ENCODE measurements around the gene OTOGL. TPM values are rescaled to one million over a fixed set of nuclear protein-coding genes. Genes with fewer than 3 reads are reported as not detected.

Gene OTOGL
- total and polyA plus RNA-seq, 9 donors: 0.05 to 0.26 (median 0.12) TPM; not detected in 2

GRCh38 chr12:80400571-80400991 is 301.2 kb downstream of the OTOGL start:
- TF ChIP-seq POLR2A (IDR thresholded peaks at IDR 0.05): no peak
- TF ChIP-seq, protein P1, sequence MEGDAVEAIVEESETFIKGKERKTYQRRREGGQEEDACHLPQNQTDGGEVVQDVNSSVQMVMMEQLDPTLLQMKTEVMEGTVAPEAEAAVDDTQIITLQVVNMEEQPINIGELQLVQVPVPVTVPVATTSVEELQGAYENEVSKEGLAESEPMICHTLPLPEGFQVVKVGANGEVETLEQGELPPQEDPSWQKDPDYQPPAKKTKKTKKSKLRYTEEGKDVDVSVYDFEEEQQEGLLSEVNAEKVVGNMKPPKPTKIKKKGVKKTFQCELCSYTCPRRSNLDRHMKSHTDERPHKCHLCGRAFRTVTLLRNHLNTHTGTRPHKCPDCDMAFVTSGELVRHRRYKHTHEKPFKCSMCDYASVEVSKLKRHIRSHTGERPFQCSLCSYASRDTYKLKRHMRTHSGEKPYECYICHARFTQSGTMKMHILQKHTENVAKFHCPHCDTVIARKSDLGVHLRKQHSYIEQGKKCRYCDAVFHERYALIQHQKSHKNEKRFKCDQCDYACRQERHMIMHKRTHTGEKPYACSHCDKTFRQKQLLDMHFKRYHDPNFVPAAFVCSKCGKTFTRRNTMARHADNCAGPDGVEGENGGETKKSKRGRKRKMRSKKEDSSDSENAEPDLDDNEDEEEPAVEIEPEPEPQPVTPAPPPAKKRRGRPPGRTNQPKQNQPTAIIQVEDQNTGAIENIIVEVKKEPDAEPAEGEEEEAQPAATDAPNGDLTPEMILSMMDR (IDR thresholded peaks at IDR 0.05): no peak
- no peak for TF ChIP-seq EP300 (IDR thresholded peaks at IDR 0.05)
- H3K9me3 ChIP-seq: no peaks in the 10 kb centered on the region
- no peaks in the 10 kb centered on the region for H3K27me3 ChIP-seq
- no peak overlapping the region for H3K27ac ChIP-seq
- 9 to 19% (median 15%) methylated on average over 20 of the region's 20 CpGs for WGBS, 3 donors
- no peak for DNase-seq
- intact Hi-C loops (cut with DNase I): no loop called here
- H3K4me1 ChIP-seq (ENCODE audit: insufficient read depth): peaks cover 4% of the 10 kb centered on the region
- peak overlapping the region; percentile 9 for H3K4me3 ChIP-seq
- no peaks in the 10 kb centered on the region for H3K36me3 ChIP-seq

DNA sequence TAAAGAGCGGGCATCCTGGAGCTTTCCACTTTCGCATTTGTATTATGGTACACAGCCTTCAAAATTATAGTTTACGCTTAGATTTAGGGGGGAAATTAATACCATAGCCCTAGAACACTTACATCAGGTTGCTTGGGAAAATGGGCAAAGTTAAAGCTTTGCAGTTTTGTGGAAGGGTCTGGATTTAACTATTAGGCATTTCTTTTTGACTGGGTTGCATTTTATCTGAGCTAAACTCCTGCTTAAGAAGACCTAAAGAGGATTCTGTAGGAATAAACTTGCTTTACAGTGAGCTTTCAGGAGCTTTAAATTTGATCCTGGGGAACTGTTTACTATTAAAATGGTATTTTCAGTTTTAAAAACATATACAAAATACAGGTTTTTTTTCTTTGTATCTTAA is 301.9 kb downstream of the OTOGL start:
- TF ChIP-seq POLR2A (IDR thresholded peaks at IDR 0.05): no peak
- H3K27ac ChIP-seq: no peak overlapping the region
- no peak for DNase-seq

GRCh38 chr12:80404629-80405028 is 305.3 kb downstream of the OTOGL start:
- Histone ChIP-seq H3K4me3 (no peak overlapping the region), H3K9me3 (no peaks in the 10 kb centered on the region), H3K4me1 (ENCODE audit: insufficient read depth) (peaks cover 4% of the 10 kb centered on the region), H3K27ac (no peak overlapping the region), H3K36me3 (no peaks in the 10 kb centered on the region), H3K27me3 (no peaks in the 10 kb centered on the region)
- intact Hi-C loops (cut with DNase I): no loop called here
- 68 to 73% (median 73%) methylated on average over 2 of the region's 2 CpGs for WGBS, 3 donors
- no peak for DNase-seq
- TF ChIP-seq, protein P1 (IDR thresholded peaks at IDR 0.05): no peak
- TF ChIP-seq POLR2A (IDR thresholded peaks at IDR 0.05): no peak
- TF ChIP-seq EP300 (IDR thresholded peaks at IDR 0.05): no peak

More for the DNA sequence above, 301.9 kb downstream of the OTOGL start:
- Histone ChIP-seq H3K4me3 (peak overlapping the region; percentile 9), H3K9me3 (no peaks in the 10 kb centered on the region), H3K4me1 (ENCODE audit: insufficient read depth) (peaks cover 4% of the 10 kb centered on the region), H3K27me3 (no peaks in the 10 kb centered on the region), H3K36me3 (no peaks in the 10 kb centered on the region)
- 76 to 86% (median 83%) methylated on average over 3 of the region's 3 CpGs for WGBS, 3 donors
- intact Hi-C loops (cut with DNase I): no loop called here

GRCh38 chr12:80406253-80406652 is 306.9 kb downstream of the OTOGL start:
- H3K27me3 ChIP-seq: no peaks in the 10 kb centered on the region
- intact Hi-C loops (cut with DNase I): no loop called here
- H3K4me1 ChIP-seq (ENCODE audit: insufficient read depth): no peaks in the 10 kb centered on the region
- H3K9me3 ChIP-seq: no peaks in the 10 kb centered on the region
- no peak overlapping the region for H3K4me3 ChIP-seq
- TF ChIP-seq POLR2A (IDR thresholded peaks at IDR 0.05) (no peak), EP300 (IDR thresholded peaks at IDR 0.05) (no peak)
- TF ChIP-seq, protein P1 (IDR thresholded peaks at IDR 0.05): no peak
- DNase-seq: no peak
- H3K27ac ChIP-seq: no peak overlapping the region
- no peaks in the 10 kb centered on the region for H3K36me3 ChIP-seq

DNA sequence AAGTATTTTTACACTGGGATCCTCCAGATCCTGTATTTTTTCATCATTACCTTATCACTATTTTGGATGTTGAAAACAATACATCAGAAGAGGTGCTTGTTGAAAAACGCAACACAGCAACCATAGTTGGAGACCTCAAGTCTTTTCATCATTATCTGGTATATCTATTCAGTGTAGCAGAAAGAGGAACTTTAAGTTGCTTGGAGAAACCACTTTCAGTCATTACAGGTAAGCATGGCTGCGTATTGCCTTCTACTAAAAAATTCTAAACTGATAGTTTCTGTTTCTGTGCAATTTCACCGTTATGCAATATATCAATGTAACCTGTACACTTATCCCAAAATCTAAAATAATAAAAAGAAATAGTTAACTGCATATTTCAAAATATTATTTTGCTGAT is 312.4 kb downstream of the OTOGL start:
- no peak for DNase-seq
- intact Hi-C loops (cut with DNase I): loop anchor here in 1 of 4 donors (10.0 kb wide), 1 partner anchor 843 kb away; no protein-coding TSS in a partner anchor

More for the DNA sequence above, 312.4 kb downstream of the OTOGL start:
- no peaks in the 10 kb centered on the region for H3K27me3 ChIP-seq
- H3K36me3 ChIP-seq: no peaks in the 10 kb centered on the region
- no peaks in the 10 kb centered on the region for H3K9me3 ChIP-seq
- no peak for TF ChIP-seq EP300 (IDR thresholded peaks at IDR 0.05)
- H3K4me1 ChIP-seq (ENCODE audit: insufficient read depth): no peaks in the 10 kb centered on the region
- H3K27ac ChIP-seq: no peak overlapping the region
- WGBS, 3 donors: 51 to 65% (median 63%) methylated on average over 3 of the region's 3 CpGs
- H3K4me3 ChIP-seq: no peak overlapping the region

All from ovary (tissue), 9 donors.